ENCODE data around the gene NUP153.
A peak's percentile ranks its signal among the peaks of the same experiment; 100 is the strongest.

NUP153 gene

GRCh38 chr6:17688481-17688880, 18.2 kb downstream of the NUP153 start:
- no peak for TF ChIP-seq GATA2 (IDR thresholded peaks at IDR 0.05; ENCODE audit: low read depth, low read length)
- no peak for TF ChIP-seq GATA3 (IDR thresholded peaks at IDR 0.05; ENCODE audit: low read depth, low read length)

GRCh38 chr6:17687136-17687535, 19.6 kb downstream of the NUP153 start:
- TF ChIP-seq GATA3 (IDR thresholded peaks at IDR 0.05; ENCODE audit: low read depth, low read length) = peak; percentile 45; the same call in 1 of the 2 replicates
- no peak; the same call in 1 of the 2 replicates for TF ChIP-seq GATA2 (IDR thresholded peaks at IDR 0.05; ENCODE audit: low read depth, low read length)

- no peak for TF ChIP-seq GATA2 (IDR thresholded peaks at IDR 0.05; ENCODE audit: low read depth, low read length)
- no peak for TF ChIP-seq GATA3 (IDR thresholded peaks at IDR 0.05; ENCODE audit: low read depth, low read length)
Measured at GRCh38 chr6:17684134-17684533, 22.6 kb downstream of the NUP153 start.

DNA sequence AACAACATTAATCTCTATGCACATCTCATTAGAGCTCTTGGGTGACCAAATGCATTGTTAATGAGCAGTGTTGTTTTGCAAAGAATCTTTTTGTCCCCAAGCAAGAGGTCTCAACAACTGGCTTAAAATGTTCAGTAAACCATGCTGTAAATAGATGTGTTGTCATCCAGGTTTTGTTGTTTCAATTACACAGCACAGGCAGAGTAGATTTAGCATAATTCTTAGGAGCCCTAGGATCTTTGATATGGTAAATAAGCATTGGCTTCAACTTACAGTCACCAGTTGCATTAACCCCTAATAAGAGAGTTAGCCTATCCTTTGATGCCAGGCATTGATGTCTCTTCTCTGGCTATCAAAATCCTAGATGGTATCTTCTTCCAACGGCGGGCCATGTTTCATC, 23.3 kb downstream of the NUP153 start:
- TF ChIP-seq GATA3 (IDR thresholded peaks at IDR 0.05; ENCODE audit: low read depth, low read length) (no peak), GATA2 (IDR thresholded peaks at IDR 0.05; ENCODE audit: low read depth, low read length) (no peak)

- TF ChIP-seq GATA2 (IDR thresholded peaks at IDR 0.05; ENCODE audit: low read depth, low read length) (no peak), GATA3 (IDR thresholded peaks at IDR 0.05; ENCODE audit: low read depth, low read length) (no peak)
Measured at GRCh38 chr6:17679726-17680125, 27.0 kb downstream of the NUP153 start.

DNA sequence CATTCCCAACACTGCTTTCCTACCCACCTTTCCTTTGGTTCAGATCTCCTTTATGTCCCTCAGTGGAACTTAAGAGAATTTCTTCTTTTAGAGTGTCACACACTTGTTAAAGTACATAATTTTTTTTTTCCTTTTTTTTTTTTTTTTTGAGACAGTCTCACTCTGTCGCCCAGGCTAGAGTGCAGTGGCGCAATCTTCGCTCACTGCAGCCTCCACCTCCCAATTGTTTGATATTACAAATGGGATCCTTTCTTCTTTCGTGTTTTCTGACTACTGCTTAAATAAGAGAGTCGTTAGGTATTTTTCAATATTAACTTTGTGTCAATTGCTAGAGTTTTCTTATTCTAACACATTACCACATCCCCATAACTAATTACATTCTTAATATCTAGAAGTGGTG, 29.1 kb downstream of the NUP153 start:
- TF ChIP-seq GATA2 (IDR thresholded peaks at IDR 0.05; ENCODE audit: low read depth, low read length) (no peak), GATA3 (IDR thresholded peaks at IDR 0.05; ENCODE audit: low read depth, low read length) (no peak)

- TF ChIP-seq GATA2 (IDR thresholded peaks at IDR 0.05; ENCODE audit: low read depth, low read length) (no peak), GATA3 (IDR thresholded peaks at IDR 0.05; ENCODE audit: low read depth, low read length) (no peak)
Measured at GRCh38 chr6:17673543-17674254, 33.0 kb downstream of the NUP153 start.

GRCh38 chr6:17672064-17672718, 34.5 kb downstream of the NUP153 start:
- no peak for TF ChIP-seq GATA3 (IDR thresholded peaks at IDR 0.05; ENCODE audit: low read depth, low read length)
- no peak for TF ChIP-seq GATA2 (IDR thresholded peaks at IDR 0.05; ENCODE audit: low read depth, low read length)

DNA sequence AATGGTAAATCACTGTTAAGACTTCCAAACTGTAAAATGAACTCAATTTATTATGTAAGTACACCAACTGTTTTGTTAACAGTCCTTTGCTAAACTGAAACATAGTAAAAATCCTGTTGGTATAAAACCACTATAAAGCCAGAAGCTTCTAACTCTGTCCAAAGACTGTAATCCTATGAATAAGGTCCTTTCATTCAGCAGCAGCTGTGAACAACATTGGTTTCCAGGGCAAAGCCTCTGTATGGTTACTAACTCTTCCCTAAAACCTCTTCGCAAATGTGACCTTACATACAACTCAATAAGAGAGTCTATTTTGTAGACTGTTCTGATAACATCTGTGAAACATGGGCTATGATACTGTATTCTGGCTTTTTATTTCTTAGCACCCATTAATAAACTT, 40.1 kb downstream of the NUP153 start:
- TF ChIP-seq GATA2 (IDR thresholded peaks at IDR 0.05; ENCODE audit: low read depth, low read length) (no peak), GATA3 (IDR thresholded peaks at IDR 0.05; ENCODE audit: low read depth, low read length) (no peak)

GRCh38 chr6:17665132-17665531, 41.6 kb downstream of the NUP153 start:
- TF ChIP-seq GATA2 (IDR thresholded peaks at IDR 0.05; ENCODE audit: low read depth, low read length) (no peak), GATA3 (IDR thresholded peaks at IDR 0.05; ENCODE audit: low read depth, low read length) (no peak)

- TF ChIP-seq GATA3 (IDR thresholded peaks at IDR 0.05; ENCODE audit: low read depth, low read length) (no peak), GATA2 (IDR thresholded peaks at IDR 0.05; ENCODE audit: low read depth, low read length) (no peak)
Measured at GRCh38 chr6:17663226-17663625, 43.5 kb downstream of the NUP153 start.

DNA sequence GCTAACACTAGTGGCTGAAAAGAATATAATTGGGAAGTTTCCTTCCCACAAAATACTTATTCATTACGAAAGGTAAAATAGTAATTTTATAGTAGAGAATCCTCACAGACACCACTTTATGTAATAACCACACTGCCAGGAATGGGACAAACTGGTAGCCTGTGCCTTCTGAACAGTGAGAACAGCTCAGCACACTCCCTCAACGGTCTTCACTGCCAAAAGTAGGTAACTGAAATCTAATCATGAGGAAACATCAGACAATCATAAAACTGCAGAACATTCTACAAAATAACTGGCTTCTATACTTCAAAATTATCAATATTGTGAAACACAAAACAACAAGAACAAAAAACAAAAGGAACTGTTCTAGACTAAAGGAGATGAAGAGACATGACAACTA, 44.1 kb downstream of the NUP153 start:
- TF ChIP-seq GATA2 (IDR thresholded peaks at IDR 0.05; ENCODE audit: low read depth, low read length) = no peak
- TF ChIP-seq GATA3 (IDR thresholded peaks at IDR 0.05; ENCODE audit: low read depth, low read length) = no peak

DNA sequence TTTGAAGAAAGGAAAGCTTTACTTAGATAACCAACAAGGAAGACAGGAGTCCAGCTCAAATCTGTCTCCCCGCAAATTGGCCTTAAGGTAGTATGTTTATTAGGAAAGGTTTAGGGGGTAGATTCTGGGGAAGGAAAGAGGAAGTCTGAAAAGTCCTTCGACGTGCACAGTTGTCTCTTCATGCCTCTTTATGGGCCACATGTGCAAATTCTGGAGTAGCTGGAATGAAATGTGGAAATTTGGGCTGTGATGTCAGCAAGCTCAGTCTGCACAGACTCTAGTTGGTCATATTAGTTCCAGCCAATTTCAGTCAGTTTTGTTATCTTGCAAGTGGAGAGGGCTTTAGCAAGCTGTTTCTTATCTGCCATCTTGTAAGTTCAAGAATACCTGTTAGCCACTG, 50.1 kb downstream of the NUP153 start:
- TF ChIP-seq GATA3 (IDR thresholded peaks at IDR 0.05; ENCODE audit: low read depth, low read length) (no peak), GATA2 (IDR thresholded peaks at IDR 0.05; ENCODE audit: low read depth, low read length) (no peak)

GRCh38 chr6:17656092-17656491, 50.6 kb downstream of the NUP153 start:
- TF ChIP-seq GATA2 (IDR thresholded peaks at IDR 0.05; ENCODE audit: low read depth, low read length) = no peak
- no peak for TF ChIP-seq GATA3 (IDR thresholded peaks at IDR 0.05; ENCODE audit: low read depth, low read length)

- TF ChIP-seq GATA3 (IDR thresholded peaks at IDR 0.05; ENCODE audit: low read depth, low read length) (no peak), GATA2 (IDR thresholded peaks at IDR 0.05; ENCODE audit: low read depth, low read length) (no peak)
Measured at GRCh38 chr6:17653198-17653882, 53.4 kb downstream of the NUP153 start.
